ENCODE data around the gene AKAP1.
"Not testable (repeated sequence)": the region's sequence is repeated elsewhere in the genome, so short reads cannot be mapped to it uniquely, and the experiment has no call there.

AKAP1 gene

GRCh38 chr17:57075193-57075592, 9.9 kb upstream of the AKAP1 start:
- DNase-seq (ENCODE audit: low read depth in 2 of 2) = no peak

DNA sequence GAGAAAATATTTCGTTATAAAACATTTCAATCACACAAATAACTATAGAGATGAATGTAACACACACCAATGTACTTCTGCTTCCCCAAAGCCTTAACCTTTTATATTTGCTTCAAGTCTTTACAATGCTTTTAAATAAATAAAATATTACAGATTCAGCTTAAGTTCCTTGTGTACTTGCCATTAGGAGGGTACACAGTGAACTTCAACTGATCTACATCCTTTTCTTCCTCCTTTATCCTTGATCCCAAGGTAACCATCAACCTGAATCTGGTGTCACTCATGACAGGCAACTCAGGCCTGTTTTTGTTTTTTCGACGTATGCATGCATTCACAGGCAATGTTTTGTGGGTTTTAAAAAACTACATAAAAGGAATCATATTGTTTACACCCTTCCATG, 9.3 kb upstream of the AKAP1 start:
- DNase-seq (ENCODE audit: low read depth in 2 of 2) = no peak

- DNase-seq (ENCODE audit: low read depth in 2 of 2) = no peak
Measured at GRCh38 chr17:57077000-57077399, 8.0 kb upstream of the AKAP1 start.

DNA sequence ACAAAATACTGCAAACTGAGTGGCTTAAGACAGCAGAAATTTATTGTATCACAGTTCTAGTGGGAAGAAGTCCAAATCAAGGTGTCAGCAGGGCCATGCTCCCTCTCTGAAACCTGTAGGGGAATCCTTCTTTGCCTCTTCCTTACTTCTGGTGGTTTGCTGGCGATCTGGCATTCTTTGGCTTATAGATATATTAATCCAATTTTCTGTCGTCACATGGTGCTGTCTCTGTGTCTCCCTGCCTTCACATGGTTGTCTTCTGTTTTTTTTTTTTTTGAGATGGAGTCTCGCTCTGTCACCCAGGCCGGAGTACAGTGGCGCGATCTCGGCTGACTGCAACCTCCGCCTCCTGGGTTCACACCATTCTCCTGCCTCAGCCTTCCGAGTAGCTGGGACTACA, 6.8 kb upstream of the AKAP1 start:
- DNase-seq (ENCODE audit: low read depth in 2 of 2) = no peak

GRCh38 chr17:57080718-57081117, 4.3 kb upstream of the AKAP1 start:
- DNase-seq (ENCODE audit: low read depth in 2 of 2) = no peak

- DNase-seq (ENCODE audit: low read depth in 2 of 2) = no peak
Measured at GRCh38 chr17:57082441-57082840, 2.6 kb upstream of the AKAP1 start.

GRCh38 chr17:57084361-57084801, 665 bp upstream of the AKAP1 start:
- DNase-seq (ENCODE audit: low read depth in 2 of 2) = no peak

GRCh38 chr17:57085448-57086068, 512 bp downstream of the AKAP1 start:
- DNase-seq (ENCODE audit: low read depth in 2 of 2) = peak; percentile 21 to 36

DNA sequence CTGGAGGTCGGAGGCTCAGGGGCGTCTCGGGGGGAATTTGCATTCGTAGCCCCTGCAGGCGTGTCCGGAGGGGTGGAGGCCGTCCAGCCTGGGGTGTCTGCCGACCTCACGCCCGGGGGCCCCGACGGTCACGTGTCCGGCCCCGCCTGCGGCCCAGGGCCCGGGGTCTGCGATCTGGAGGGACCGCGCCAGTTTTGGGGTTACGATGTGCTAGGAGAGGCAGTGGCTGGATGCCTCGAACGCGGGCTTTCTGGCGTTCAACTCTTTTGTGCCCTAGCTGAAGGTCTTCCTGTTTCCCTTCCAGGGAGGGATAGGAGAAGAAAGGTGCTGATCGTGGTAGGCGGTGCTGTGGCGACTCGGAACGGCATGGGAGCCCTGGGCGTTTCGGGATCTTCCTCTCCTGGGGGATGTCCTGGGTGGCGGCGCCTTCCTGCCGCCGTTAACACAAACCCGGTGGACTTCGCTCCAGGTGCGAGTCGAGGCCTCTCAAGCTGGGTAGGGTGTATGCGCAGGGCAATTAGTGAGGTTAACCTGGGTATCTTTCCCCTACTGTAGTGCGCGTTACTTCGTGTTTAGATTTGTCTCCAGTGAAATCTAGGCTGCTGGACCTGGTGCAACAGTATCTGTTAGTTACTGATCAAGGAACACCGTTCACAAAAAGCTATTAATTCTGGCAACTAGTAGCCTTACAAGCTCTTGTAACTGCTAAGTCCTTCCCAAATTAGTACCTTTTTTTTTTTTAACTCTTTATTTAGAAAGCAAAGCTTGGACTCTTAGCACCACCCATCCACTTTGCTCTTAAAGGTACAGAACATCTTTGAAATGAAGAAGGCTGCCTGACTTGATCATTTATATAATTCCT, 1.3 kb downstream of the AKAP1 start:
- peak in 1 of 2 donors; percentile 6 for DNase-seq (ENCODE audit: low read depth in 2 of 2)

- DNase-seq (ENCODE audit: low read depth in 2 of 2) = no peak
Measured at GRCh38 chr17:57088298-57088697, 3.3 kb downstream of the AKAP1 start.

- no peak for DNase-seq (ENCODE audit: low read depth in 2 of 2)
Measured at GRCh38 chr17:57089391-57089790, 4.3 kb downstream of the AKAP1 start.

DNA sequence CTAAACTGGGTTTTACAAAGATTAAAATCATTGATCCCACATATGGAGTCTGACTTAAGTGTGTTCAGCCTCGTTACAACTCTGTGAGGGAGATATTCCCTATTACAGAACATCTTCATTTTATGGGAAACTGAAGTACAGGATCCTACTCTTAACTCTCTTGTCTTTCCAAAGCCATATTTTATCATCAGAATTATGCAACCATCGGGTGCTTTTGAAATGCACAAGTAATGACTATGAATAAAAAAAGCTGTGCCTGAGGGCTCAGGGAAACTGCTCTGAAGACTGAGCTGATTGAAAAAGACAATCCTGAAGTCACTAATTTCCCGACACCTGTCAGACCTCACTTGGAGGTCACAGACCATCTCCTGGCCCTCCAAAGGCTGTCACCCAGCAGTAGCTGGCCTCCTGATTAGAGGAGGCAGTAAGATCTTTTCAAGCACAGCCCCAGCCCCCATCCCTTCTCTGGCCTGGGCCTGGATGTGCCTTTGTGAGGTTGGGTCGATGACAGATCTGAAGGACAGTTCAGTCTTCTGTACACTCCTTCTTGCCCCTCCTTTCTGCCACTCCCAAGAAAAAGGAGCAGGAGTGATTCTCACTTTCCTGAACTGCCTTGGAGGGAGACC, 5.6 kb downstream of the AKAP1 start:
- no peak for DNase-seq (ENCODE audit: low read depth in 2 of 2)

- DNase-seq (ENCODE audit: low read depth in 2 of 2) = no peak
Measured at GRCh38 chr17:57091186-57091618, 6.2 kb downstream of the AKAP1 start.

DNA sequence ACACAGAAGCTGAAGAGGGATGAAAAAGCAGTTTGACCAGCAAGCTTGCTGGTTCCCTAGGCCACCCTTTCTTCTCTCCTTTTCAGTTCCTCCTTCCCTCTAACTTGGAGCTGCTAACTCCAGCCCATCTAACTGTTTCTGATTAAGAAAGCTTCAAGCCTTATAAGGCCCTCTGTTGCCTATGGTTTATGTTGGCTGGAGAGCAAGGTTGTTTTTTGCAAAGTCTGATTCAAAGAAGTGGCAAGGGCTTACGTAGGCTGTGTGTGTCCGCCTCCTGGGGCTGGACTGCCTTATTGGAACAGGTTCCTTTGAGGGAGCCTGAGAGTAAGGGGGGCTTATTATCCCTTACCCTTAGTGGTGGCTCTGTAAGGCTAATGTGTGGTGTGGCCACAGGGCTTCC, 7.1 kb downstream of the AKAP1 start:
- no peak for DNase-seq (ENCODE audit: low read depth in 2 of 2)

DNA sequence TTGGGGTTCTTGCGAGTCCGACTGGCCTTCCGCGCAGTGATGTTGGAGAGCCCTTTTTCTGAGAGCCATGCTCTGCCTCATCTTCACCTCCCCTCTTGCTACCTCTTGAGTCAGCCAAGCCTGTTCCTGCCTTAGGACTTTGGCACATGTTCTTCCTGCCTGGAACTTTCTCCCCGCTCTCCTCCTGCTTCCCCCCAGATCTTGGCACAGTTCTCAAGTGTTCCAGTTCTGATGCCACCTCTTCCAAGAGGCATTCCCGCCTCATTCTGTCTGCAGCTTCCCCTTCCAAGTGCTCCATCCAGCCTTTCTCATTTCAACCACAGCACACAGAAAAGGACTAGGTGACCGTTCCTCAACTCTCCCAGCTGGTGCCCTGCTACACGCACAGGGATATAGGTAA, 7.7 kb downstream of the AKAP1 start:
- DNase-seq (ENCODE audit: low read depth in 2 of 2) = no peak

GRCh38 chr17:57096472-57097202, 11.6 kb downstream of the AKAP1 start:
- DNase-seq (ENCODE audit: low read depth in 2 of 2) = no peak

DNA sequence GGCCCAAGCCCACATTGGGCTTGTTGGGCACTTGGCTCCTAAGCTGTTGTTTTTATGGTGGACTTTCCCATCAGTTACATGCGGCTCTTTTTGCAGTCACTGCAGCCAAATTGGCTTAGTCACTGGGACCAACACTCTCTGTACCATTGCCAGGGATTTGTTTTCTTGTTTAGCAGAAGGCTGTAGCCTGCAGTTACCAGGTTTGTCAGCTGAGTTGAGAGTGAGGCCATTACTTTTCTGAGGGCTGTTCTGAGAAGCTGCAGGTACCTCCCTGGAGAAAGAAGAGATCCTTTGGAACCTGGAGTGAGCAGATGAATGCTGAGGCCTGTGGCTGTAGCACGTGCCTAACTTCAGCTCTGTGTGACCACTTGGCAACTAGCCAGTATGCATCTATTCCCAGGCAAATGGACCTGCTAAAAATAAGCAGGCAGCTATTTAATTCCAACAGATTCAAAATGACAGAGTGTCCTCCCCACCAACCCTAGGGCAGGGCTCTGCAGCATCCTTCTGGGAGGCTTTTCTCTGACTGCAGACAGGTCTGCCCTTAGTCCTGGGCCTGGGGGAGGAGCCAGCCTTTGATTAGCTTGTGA, 12.9 kb downstream of the AKAP1 start:
- no peak for DNase-seq (ENCODE audit: low read depth in 2 of 2)

DNA sequence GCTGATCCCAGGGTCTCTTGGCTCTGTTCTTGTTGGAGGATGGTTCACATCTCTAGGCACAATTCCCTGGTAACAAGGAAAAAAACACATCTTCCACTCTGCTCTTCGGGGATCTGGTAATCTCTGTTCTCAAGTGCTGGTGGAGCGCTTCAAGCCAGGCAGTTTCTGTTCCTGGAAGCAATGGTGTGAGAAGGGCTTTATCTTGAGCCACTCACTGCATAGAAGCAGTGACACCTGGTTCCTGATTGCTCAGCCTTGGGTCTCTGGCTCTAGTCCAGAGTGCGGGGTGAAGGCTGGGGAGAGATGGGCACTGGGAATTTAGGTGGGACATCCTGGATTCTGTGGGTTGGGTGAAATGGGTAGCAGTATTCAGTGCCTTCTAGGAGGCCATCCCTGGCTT, 14.1 kb downstream of the AKAP1 start:
- DNase-seq (ENCODE audit: low read depth in 2 of 2) = no peak

GRCh38 chr17:57102122-57102521, 17.1 kb downstream of the AKAP1 start:
- DNase-seq (ENCODE audit: low read depth in 2 of 2) = no peak

DNA sequence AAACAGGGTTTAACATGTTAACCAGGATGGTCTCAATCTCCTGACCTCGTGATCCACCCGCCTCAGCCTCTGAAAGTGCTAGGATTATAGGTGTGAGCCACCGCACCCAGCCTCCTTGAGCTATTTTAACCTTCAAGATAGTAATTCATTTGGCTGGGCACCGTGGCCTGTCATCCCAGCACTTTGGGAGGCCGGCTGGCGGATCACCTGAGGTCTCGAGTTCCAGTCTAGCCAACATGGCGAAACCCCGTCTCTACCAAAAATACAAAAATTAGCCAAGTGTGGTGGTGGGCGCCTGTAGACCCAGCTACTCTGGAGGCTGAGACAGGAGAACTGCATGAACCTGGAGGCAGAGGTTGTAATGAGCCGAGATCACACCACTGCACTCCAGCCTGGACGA, 17.6 kb downstream of the AKAP1 start:
- DNase-seq (ENCODE audit: low read depth in 2 of 2) = not testable (repeated sequence)

DNA sequence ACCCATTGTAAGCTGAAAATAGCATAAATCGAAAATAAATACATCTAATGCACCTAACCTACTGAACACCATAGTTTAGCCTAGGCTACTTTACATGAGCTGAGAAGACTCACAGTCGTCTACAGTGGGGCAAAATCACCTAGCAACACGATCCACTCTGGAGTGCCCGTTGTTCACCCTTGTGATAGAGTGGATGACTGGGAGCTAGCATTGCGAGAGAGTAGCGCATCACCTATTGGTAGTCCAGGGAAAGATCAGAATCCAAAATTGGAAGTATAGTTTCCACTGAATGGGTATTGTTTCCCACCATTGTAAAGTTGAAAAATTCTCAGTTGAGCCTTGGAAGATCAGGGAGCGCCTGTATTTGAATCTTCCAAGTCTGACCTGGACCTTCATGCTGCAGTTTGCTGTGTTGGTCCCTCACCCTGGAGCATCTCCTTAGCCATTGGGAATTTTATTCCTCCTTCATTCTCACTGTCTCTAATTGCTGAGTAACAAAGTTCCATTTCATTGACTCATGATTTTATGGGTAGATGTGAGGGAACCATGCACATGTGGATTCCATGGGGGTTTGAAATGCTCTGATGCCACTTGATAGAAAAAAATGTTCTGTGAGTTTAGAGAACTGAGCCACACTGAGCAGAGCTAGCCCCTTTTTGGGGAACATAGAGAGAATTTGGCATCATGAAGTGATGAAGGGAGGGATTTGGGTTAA, 19.6 kb downstream of the AKAP1 start:
- DNase-seq (ENCODE audit: low read depth in 2 of 2) = no peak

All from stimulated activated CD4-positive, alpha-beta T cell treated with anti-CD3 and anti-CD28 coated beads, Interleukin-4, amount 100 ng/mL, for 48 hours (primary cell).